Stomach (tissue), 9 donors: ENCODE measurements around the gene RBSN. TPM values are rescaled to one million over a fixed set of nuclear protein-coding genes. Genes with fewer than 3 reads are reported as not detected.

Experiments
- DNase-seq, 2 donors: peaks; one replicate each; pipeline versions ENCODE4 v3.0.0 to v3.0.0-alpha.2; 2013 to 2019
- H3K27ac ChIP-seq, 5 donors: fragments of 200-600 bp in 4 of 5; sonication (generic) in 4 of 5; one replicate each; pipeline ENCODE4 v1.5.1; 2013 to 2019; ENCODE audit warnings: mild to moderate bottlenecking in 1 of 5, moderate library complexity in 1 of 5
- H3K27me3 ChIP-seq, 3 donors: fragments of 200-600 bp; sonication (generic); one replicate each; pipeline ENCODE4 v1.5.1; 2017 to 2019; ENCODE audit warnings: mixed run types in 1 of 3
- H3K36me3 ChIP-seq, 4 donors: fragments of 200-600 bp; sonication (generic); 1 replicate in 3 of 4; 2 replicates in 1 of 4; pipeline ENCODE4 v1.5.1; 2016 to 2019
- H3K4me1 ChIP-seq, 4 donors: fragments of 200-600 bp; sonication (generic); one replicate each; pipeline ENCODE4 v1.5.1; 2016 to 2019
- H3K4me3 ChIP-seq, 4 donors: fragments of 200-600 bp; sonication (generic) in 3 of 4; one replicate each; pipeline ENCODE4 v1.5.1; 2016 to 2019; ENCODE audit warnings: mild to moderate bottlenecking in 1 of 4
- H3K9me3 ChIP-seq, 4 donors: fragments of 200-600 bp; sonication (generic); one replicate each; pipeline ENCODE4 v1.5.1; 2016 to 2019
- EP300 ChIP-seq: sonication (generic); formaldehyde crosslinking; IDR thresholded peaks from one replicate; pipeline ENCODE4 v1.6.1; 2017; ENCODE audit warnings: antibody characterized with exemption
- POLR2A ChIP-seq, 4 donors: fragments of 450-650 bp; IDR thresholded peaks; one replicate each; pipeline ENCODE4 v1.6.1; 2016; ENCODE audit warnings: antibody characterized with exemption in 4 of 4, control low read depth in 2 of 4, mild to moderate bottlenecking in 1 of 4, moderate library complexity in 1 of 4
- POLR2AphosphoS5 ChIP-seq, 3 donors: sonication (generic); formaldehyde crosslinking; IDR thresholded peaks; one replicate each; pipeline ENCODE4 v1.6.1; 2016; ENCODE audit warnings: antibody characterized with exemption in 3 of 3
- WGBS, 5 donors: extraction: QIAGEN DNeasy Blood & Tissue Kit in 3 of 5; methylation state at CpG; one replicate each; pipeline versions ENCODE4 v1.1.5 to v1.1.7; 2013 to 2018; 5-methylcytosine and 5-hydroxymethylcytosine counted together
- intact Hi-C: fragments of 100-400 bp; cut with DNase I; formaldehyde crosslinking; loops from one replicate; pipeline ENCODE4 v1.15.1; 2023; ENCODE audit warnings: low total_unique reads
- polyA plus RNA-seq, 3 donors: library from polyadenylated mRNA; stranded (reverse); fragments of 200-250 nt; gene quantifications; one replicate each; pipeline ENCODE4 v1.2.3, GENCODE V29; 2013
- total RNA-seq, 5 donors: library from RNA; depleted of rRNA; stranded (reverse); fragments of >200 nt; gene quantifications; one replicate each; pipeline versions ENCODE4 v1.1.0 to v1.2.3, GENCODE V29; 2014 to 2016
- TF ChIP-seq, protein P1 (sequence below), 7 experiments: fragments of 450-650 bp in 4 of 7; fragments of 200-600 bp in 3 of 7; sonication (generic) in 3 of 7; IDR thresholded peaks; one replicate each; pipeline ENCODE4 v1.5.1; 2016 to 2019; ENCODE audit warnings: antibody characterized with exemption in 7 of 7, control low read depth in 2 of 7, mild to moderate bottlenecking in 1 of 7
- donor health status: healthy with polysubstance abuse.
- donor health status: Bipolar disorder and iron deficiency.
- donor health status: healthy.

Gene RBSN
- total and polyA plus RNA-seq, 8 donors = 4.3 to 127 (median 15.8) TPM

DNA sequence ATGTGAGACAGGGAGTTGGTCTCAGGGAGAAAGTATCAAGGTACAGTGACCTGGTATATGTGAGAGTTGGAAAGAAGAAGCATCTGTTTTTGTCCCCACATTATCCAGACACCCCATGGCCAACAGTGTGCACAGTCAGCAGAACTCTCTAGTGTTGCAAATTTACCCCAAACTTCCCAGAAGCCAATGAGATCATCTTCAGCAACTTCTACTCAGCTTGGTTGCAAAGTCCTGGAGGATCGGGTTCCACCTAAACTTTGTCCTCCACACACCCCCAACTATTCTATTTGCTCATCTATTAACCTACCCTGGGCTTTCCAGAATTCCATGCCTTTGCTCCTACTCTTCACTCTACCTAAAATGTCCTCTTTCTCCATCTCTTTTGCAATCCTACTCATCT, 15.7 kb downstream of the RBSN start:
- peaks cover 67 to 100% (median 99%) of the 10 kb centered on the region in 4 donors for H3K36me3 ChIP-seq

DNA sequence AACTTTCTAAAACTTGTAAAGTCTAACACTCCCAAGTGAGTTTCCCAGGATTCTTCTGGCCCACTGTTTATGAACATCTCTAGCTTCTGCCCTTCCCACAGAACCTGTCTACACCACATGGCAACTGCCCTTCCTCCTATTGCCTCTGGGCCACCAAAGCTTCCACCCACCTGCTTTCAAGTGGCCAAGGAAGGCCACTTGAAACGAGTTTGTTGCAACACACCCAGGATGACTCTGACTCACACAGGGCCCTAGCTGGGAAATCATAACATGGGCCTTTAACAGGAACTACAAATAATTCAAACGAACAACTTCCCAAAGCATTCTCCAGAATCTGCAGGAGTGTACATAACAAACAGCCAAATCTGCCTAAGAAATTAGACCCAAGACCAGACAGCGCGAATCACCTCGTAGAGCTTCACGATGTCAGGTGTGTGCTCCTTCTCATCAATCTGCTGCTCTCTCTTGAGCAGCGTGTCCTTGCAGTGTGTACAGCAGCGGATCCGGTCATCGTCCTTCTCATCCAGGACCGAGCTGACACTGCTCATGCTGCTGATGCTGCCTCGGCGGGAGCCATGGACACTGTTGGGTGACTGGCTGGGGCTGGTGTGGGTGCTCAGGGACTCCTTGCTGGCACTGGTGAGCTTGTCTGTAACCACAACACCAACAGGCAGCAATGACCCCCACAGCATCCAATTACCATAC, 16.8 kb downstream of the RBSN start:
- Histone ChIP-seq H3K9me3 (no peaks in the 10 kb centered on the region), H3K27ac (no peak overlapping the region), H3K4me3 (no peak overlapping the region), H3K36me3 (peaks cover 75 to 100% (median 99%) of the 10 kb centered on the region in 4 donors), H3K27me3 (no peaks in the 10 kb centered on the region), H3K4me1 (no peaks in the 10 kb centered on the region)
- whole genome bisulfite sequencing, 5 donors = 91 to 94% (median 93%) methylated on average over 13 of the region's 13 CpGs
- no peak for DNase-seq
- intact Hi-C loops = no loop called here
- TF ChIP-seq POLR2A (IDR thresholded peaks at IDR 0.05) (no peak), POLR2AphosphoS5 (IDR thresholded peaks at IDR 0.05) (no peak), EP300 (no peak)
- TF ChIP-seq, protein P1, sequence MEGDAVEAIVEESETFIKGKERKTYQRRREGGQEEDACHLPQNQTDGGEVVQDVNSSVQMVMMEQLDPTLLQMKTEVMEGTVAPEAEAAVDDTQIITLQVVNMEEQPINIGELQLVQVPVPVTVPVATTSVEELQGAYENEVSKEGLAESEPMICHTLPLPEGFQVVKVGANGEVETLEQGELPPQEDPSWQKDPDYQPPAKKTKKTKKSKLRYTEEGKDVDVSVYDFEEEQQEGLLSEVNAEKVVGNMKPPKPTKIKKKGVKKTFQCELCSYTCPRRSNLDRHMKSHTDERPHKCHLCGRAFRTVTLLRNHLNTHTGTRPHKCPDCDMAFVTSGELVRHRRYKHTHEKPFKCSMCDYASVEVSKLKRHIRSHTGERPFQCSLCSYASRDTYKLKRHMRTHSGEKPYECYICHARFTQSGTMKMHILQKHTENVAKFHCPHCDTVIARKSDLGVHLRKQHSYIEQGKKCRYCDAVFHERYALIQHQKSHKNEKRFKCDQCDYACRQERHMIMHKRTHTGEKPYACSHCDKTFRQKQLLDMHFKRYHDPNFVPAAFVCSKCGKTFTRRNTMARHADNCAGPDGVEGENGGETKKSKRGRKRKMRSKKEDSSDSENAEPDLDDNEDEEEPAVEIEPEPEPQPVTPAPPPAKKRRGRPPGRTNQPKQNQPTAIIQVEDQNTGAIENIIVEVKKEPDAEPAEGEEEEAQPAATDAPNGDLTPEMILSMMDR (IDR thresholded peaks at IDR 0.05) = no peak

More for the DNA sequence above, 15.7 kb downstream of the RBSN start:
- TF ChIP-seq, protein P1 (IDR thresholded peaks at IDR 0.05) = no peak
- TF ChIP-seq POLR2A (IDR thresholded peaks at IDR 0.05) (no peak), EP300 (no peak), POLR2AphosphoS5 (IDR thresholded peaks at IDR 0.05) (no peak)
- Histone ChIP-seq H3K4me1 (no peaks in the 10 kb centered on the region), H3K9me3 (no peaks in the 10 kb centered on the region), H3K27ac (no peak overlapping the region), H3K27me3 (no peaks in the 10 kb centered on the region), H3K4me3 (no peak overlapping the region)
- intact Hi-C loops = no loop called here
- WGBS, 5 donors = 86 to 95% (median 93%) methylated on average over 1 of the region's 1 CpG
- DNase-seq = no peak

DNA sequence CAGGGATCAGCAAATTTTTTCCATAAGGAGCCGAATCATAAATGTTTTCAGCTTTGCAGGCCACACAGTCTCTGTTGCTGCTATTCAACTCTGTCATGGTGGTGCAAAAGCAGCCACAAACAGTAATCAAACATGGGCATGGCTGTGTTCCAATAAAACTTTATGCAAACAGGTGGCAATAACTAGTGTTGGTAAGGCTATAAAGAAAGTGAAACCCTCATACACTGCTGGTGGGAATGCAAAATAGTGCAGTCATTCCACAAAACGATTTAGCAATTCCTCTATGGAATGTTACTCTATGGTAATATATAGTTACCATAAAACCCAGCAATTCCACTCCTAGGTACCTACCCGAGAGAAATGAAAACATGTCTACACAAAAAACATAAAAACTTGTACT, 19.9 kb downstream of the RBSN start:
- Histone ChIP-seq H3K9me3 (no peaks in the 10 kb centered on the region), H3K27ac (no peak overlapping the region), H3K4me1 (no peaks in the 10 kb centered on the region), H3K36me3 (peaks cover 88 to 100% (median 99%) of the 10 kb centered on the region in 4 donors), H3K27me3 (no peaks in the 10 kb centered on the region), H3K4me3 (no peak overlapping the region)
- no peak for DNase-seq
- TF ChIP-seq, protein P1 (IDR thresholded peaks at IDR 0.05) = no peak
- TF ChIP-seq POLR2AphosphoS5 (IDR thresholded peaks at IDR 0.05) (no peak), EP300 (no peak), POLR2A (IDR thresholded peaks at IDR 0.05) (no peak)
- intact Hi-C loops = no loop called here
- 74 to 89% (median 85%) methylated on average over 3 of the region's 3 CpGs for WGBS, 5 donors

DNA sequence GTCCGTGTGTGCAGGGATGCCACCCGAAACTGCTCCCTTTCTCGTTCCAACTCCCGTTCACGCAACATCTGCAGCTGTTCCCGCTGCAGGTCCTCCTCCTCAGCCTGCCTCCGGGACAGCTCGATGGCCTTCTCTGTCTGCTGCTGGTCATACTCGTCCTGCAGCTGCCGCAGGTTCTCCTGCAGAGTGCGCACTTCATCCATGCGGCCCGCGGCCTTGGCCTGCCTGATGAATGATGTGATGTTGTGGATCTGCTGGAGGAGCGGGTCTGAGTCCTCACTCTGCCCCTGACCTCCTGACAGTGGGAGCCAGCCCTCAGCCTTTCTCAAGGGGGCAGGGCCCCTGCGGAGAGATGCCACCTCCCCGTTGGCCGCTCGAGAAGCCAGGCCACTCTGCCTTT, 24.4 kb downstream of the RBSN start:
- H3K27ac ChIP-seq = no peak overlapping the region
- intact Hi-C loops = no loop called here

DNA sequence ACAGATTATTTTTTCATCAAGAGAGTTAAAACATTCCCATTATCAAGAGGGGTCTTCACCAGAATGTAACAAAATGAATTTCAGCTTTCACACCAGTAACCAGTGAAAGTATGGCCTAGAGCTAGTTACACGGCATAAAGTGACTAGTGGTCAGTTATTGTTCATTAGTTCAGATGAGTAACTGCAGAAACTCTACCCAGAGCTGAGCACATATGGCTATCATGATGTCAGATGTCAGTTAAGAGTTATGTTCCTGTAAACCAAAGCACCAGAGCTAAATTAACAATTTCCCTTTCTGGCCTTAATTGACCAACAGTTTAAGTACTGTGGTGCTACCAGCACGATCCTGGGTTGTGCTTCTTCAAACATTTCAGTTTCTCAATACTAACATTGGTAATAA, 27.2 kb downstream of the RBSN start:
- intact Hi-C loops = no loop called here
- H3K9me3 ChIP-seq = no peaks in the 10 kb centered on the region
- no peaks in the 10 kb centered on the region for H3K27me3 ChIP-seq
- DNase-seq = no peak
- no peaks in the 10 kb centered on the region for H3K4me1 ChIP-seq
- no peak for TF ChIP-seq POLR2AphosphoS5 (IDR thresholded peaks at IDR 0.05)
- TF ChIP-seq POLR2A (IDR thresholded peaks at IDR 0.05) = no peak
- TF ChIP-seq EP300 = no peak
- TF ChIP-seq, protein P1 (IDR thresholded peaks at IDR 0.05) = no peak
- whole genome bisulfite sequencing, 5 donors = 88 to 98% (median 92%) methylated on average over 1 to 2 of the region's 2 CpGs
- peaks cover 51 to 71% (median 68%) of the 10 kb centered on the region in 4 donors for H3K36me3 ChIP-seq
- no peak overlapping the region for H3K27ac ChIP-seq
- no peak overlapping the region for H3K4me3 ChIP-seq

More for the DNA sequence above, 24.4 kb downstream of the RBSN start:
- DNase-seq = no peak
- Histone ChIP-seq H3K27me3 (no peaks in the 10 kb centered on the region), H3K4me1 (no peaks in the 10 kb centered on the region), H3K36me3 (peaks cover 74 to 98% (median 96%) of the 10 kb centered on the region in 4 donors), H3K9me3 (no peaks in the 10 kb centered on the region), H3K4me3 (no peak overlapping the region)
- WGBS, 5 donors = 90 to 96% (median 94%) methylated on average over 19 of the region's 19 CpGs
- TF ChIP-seq POLR2A (IDR thresholded peaks at IDR 0.05) = no peak
- TF ChIP-seq EP300 = no peak
- TF ChIP-seq POLR2AphosphoS5 (IDR thresholded peaks at IDR 0.05) = no peak
